ENCODE results near the gene PFDN4.

Gene PFDN4

DNA sequence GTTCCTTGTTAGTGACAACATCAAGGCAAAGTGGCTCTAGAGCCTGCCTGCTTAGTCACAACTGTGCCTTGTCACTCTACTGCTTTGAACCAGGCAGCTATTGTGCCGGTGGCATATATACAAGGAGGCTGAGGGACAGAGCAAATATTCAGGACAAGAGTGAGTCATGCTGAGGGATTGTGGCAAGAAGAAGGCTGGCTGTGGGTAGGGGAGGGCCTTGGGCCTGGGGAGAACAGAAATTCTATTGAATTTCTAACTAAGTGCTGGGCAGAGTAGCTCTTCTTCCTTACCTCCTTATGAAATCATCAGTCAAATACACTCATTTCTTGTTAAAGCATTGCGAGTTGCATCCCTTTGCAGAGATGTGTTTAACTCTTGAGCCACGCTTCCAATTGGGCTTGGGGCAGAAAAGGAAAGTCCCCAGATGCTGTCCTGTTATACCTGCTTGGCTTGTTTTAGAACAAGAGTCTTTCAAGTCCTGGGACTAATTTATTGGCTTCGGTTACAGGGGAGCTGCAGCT, 59.7 kb downstream of the PFDN4 start:
- no peak for DNase-seq (ENCODE audit: low spot score)

DNA sequence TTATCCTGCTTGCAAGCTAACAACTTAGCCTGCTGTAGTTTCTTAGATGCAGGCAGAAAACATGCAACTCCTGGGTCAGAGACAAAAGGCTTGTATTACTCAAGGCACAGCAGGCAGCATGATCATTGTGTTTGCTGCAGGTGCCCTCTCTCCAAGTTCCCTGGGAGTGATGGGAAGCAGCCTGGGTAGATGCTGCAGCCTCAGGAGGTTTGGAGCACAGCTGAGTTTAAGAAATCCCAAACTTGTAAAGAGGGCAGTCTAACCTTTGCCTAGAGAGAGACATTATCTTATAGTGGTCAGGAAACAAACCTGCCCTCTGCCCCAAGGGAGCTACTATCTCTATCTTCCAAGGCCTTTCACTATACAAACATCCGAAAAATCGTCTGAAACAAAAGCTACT, 61.1 kb downstream of the PFDN4 start:
- no peak for DNase-seq (ENCODE audit: low spot score)
